Lower lobe of right lung (tissue), 2 donors: Measurements from ENCODE around the gene ZNF385C. TPM values are rescaled to one million over a fixed set of nuclear protein-coding genes. Genes with fewer than 3 reads are reported as not detected.
A peak's percentile ranks its signal among the peaks of the same experiment; 100 is the strongest.

ENCODE experiments used
- ATAC-seq, 2 donors: fragments of 200-7000 bp; cut with Tn5 transposase; one replicate each; pipeline ENCODE4 v1.9.1; 2020 to 2022; ENCODE audit warnings: mild to moderate bottlenecking in 2 of 2, moderate library complexity in 2 of 2
- DNase-seq: peaks from one replicate; pipeline ENCODE4 v3.0.0-alpha.2; 2020
- H3K27ac ChIP-seq: fragments of 200-600 bp; one replicate; pipeline ENCODE4 v1.8.0; 2022
- H3K27me3 ChIP-seq: fragments of 200-600 bp; one replicate; pipeline ENCODE4 v1.8.0; 2022; ENCODE audit warnings: low read depth
- H3K36me3 ChIP-seq: fragments of 200-600 bp; one replicate; pipeline ENCODE4 v1.8.0; 2022; ENCODE audit warnings: mild to moderate bottlenecking
- H3K4me1 ChIP-seq: fragments of 200-600 bp; one replicate; pipeline ENCODE4 v1.8.0; 2022
- H3K4me3 ChIP-seq: fragments of 200-600 bp; one replicate; pipeline ENCODE4 v1.8.0; 2022; ENCODE audit warnings: mild to moderate bottlenecking
- H3K9me3 ChIP-seq: fragments of 200-600 bp; one replicate; pipeline ENCODE4 v1.8.0; 2022
- intact Hi-C: fragments of 100-400 bp; cut with DNase I; formaldehyde crosslinking; loops from one replicate; pipeline ENCODE4 v1.11.0; 2022
- total RNA-seq: library from RNA; stranded (reverse); fragmentation: NEBNext Ultra II Directional; extraction: Animal tissue kit (Norgen Biotek cat#: 25700); gene quantifications from one replicate; pipeline ENCODE4 v1.2.1, GENCODE V29; 2021
- TF ChIP-seq, protein P1 (sequence below): fragments of 200-600 bp; IDR thresholded peaks from one replicate; pipeline ENCODE4 v1.8.0; 2022; ENCODE audit warnings: antibody characterized with exemption, mild to moderate bottlenecking
- donor health status: DM: no; HTN: yes; CAD: no; lungs with severe emphysema.

The ZNF385C gene
- total RNA-seq, 1 donor from 2014 or later = 1.2 TPM

DNA sequence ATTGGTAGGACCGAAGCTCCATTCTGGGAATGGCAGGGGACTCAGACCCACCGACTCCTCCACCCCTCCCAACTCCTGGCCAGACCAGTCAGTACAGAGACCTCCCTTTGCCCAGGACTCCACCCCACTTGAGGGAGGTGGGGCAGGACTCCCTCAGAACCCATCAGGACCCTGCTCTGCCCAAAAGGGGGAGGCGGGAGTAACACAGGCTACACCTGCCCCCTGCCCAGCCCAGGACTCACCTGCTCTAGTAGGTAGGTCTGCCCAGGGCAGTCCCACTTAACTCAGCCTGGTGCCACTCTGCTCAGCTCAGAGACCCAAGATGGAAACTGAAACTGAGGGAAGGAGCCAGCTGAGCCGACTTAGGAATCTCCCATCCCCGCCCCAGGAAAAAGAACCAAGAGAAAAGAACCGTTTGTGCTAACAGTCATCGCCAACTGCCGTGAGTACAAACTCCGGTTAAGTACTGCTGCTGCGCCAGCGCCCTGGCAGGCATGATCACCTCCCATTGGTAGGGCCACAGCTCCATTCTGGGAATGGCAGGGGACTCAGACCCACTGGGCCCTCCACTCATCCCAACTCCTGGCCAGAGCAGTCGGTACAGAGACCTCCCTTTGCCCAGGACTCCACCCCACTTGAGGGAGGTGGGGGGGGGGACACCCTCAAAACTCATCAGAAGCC is 13.7 kb upstream of the ZNF385C start:
- H3K9me3 ChIP-seq = no peaks in the 10 kb centered on the region
- TF ChIP-seq, protein P1, sequence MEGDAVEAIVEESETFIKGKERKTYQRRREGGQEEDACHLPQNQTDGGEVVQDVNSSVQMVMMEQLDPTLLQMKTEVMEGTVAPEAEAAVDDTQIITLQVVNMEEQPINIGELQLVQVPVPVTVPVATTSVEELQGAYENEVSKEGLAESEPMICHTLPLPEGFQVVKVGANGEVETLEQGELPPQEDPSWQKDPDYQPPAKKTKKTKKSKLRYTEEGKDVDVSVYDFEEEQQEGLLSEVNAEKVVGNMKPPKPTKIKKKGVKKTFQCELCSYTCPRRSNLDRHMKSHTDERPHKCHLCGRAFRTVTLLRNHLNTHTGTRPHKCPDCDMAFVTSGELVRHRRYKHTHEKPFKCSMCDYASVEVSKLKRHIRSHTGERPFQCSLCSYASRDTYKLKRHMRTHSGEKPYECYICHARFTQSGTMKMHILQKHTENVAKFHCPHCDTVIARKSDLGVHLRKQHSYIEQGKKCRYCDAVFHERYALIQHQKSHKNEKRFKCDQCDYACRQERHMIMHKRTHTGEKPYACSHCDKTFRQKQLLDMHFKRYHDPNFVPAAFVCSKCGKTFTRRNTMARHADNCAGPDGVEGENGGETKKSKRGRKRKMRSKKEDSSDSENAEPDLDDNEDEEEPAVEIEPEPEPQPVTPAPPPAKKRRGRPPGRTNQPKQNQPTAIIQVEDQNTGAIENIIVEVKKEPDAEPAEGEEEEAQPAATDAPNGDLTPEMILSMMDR = no peak
- H3K4me3 ChIP-seq = peak overlapping the region; percentile 68
- H3K27me3 ChIP-seq = no peaks in the 10 kb centered on the region
- ATAC-seq (peak; percentile 49 to 70), DNase-seq (peak; percentile 58)
- peak overlapping the region; percentile 91 for H3K27ac ChIP-seq
- peaks cover 38% of the 10 kb centered on the region for H3K36me3 ChIP-seq
- peaks cover 30% of the 10 kb centered on the region for H3K4me1 ChIP-seq
- intact Hi-C loops = loop anchor here (10.0 kb wide), 1 partner anchor 147 kb away; the partner anchor contains the start of gene CNP

DNA sequence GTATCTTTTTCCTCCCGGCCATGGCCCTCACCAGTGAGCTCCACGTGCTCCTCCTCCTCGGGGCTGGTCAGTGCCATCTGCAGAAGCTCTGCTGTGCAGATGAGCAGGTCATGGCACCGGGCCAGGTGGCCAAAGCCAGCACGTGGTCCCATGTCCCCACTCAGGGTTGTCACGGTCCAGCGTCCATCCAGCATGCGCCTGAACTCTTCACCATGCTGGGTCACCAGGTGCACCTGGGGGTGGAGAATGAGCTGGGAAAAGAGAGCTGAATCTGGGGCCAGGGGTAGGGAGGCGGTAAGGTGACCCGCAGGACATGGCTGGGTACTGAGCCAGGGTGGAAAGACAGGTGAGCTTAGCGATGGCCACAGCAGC is 13.0 kb upstream of the ZNF385C start:
- Histone ChIP-seq H3K4me1 (peaks cover 23% of the 10 kb centered on the region), H3K27me3 (no peaks in the 10 kb centered on the region), H3K4me3 (peak overlapping the region; percentile 68), H3K27ac (peak overlapping the region; percentile 91), H3K36me3 (peaks cover 35% of the 10 kb centered on the region), H3K9me3 (no peaks in the 10 kb centered on the region)
- TF ChIP-seq, protein P1 = no peak
- no peak for ATAC-seq
- intact Hi-C loops = loop anchor here (10.0 kb wide), 1 partner anchor 146 kb away; the partner anchor contains the start of gene CNP
- DNase-seq = no peak

DNA sequence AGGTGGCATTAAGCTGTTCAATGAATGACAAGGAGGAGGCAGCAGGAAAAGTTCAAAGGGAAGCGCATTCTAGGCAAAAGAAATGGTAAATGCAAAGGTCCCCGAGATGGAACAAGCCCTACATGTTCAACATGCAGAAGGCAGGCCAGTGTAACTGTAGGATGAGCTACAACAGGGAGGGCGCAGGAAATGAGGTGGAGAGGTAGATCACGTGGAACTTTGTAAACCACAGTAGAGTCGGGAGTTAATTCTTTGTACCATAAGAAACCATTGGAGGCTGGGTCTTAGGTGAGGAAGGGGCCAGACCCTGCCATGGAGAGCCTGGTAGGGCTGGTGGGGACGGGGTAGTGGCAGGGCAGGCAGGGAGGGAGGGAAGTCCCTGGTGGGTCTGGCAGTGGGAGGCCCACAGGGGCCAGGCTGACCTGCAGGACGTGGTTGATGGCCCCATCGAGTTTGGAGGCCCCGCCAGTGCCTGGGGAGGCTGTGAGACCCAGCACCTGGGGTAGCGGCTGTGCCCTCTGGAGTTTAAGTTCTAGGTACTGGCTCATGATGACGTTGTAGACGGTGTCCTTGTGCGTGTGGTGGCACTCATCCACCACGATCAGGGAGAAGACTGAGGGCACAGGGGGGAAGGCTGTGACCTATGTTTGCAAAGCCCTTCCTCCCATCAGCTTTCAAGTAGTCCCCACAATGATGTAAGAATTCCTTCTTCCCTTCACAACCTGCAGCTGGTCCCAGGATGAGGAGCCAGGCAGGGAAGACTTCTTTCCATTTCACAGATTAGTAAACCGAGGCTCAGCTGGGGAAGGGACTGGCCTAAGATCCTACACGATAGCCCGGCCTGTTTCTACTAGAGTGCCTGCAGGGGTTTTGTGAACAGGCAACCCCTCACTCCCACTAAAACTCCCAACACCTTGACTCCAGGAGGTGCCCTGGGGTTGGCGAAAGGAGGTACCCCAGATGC is 12.3 kb upstream of the ZNF385C start:
- Histone ChIP-seq H3K4me1 (peaks cover 20% of the 10 kb centered on the region), H3K9me3 (no peaks in the 10 kb centered on the region), H3K36me3 (peaks cover 34% of the 10 kb centered on the region), H3K27ac (peak overlapping the region; percentile 91), H3K4me3 (no peak overlapping the region), H3K27me3 (no peaks in the 10 kb centered on the region)
- ATAC-seq = no peak
- TF ChIP-seq, protein P1 = no peak
- DNase-seq = no peak
- intact Hi-C loops = loop anchor here (10.0 kb wide), 1 partner anchor 146 kb away; the partner anchor contains the start of gene CNP

DNA sequence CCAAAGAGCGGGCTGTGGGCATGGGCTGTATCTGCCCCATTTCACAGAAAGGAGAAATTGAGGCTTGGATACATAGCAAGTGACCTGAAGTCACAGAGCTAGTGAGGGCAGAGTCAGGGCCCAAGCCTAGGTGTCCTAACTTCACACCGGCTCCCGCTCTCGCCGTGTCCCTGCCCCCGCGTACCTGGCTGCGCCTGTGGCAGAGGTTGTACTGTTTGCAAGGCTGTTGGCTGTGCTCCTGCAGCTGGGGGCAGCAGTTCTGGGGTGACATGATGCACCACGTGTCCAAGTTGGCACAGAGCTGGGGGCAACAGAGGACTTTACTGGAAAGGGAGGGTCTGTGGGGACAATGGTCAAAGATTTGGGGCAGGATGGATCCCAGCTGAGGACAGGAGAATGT is 10.8 kb upstream of the ZNF385C start:
- peaks cover 20% of the 10 kb centered on the region for H3K4me1 ChIP-seq
- TF ChIP-seq, protein P1 = no peak
- H3K9me3 ChIP-seq = no peaks in the 10 kb centered on the region
- H3K36me3 ChIP-seq = peaks cover 49% of the 10 kb centered on the region
- H3K27me3 ChIP-seq = no peaks in the 10 kb centered on the region
- ATAC-seq = no peak
- H3K27ac ChIP-seq = no peak overlapping the region
- no peak overlapping the region for H3K4me3 ChIP-seq
- intact Hi-C loops = no loop called here
- no peak for DNase-seq
